COR-L47 (cell line): Measurements from ENCODE around the gene SASH3.

ENCODE experiments used
- DNase-seq: peaks from one replicate; lab custom pipeline; 2025; lab: John Stamatoyannopoulos, UW

The SASH3 gene

GRCh38 chrX:129808829-129809796, 29.4 kb downstream of the SASH3 start:
- DNase-seq = no peak

GRCh38 chrX:129813662-129814368, 34.1 kb downstream of the SASH3 start:
- no peak for DNase-seq

- no peak for DNase-seq
These were observed 38.4 kb downstream of the SASH3 start for GRCh38 chrX:129818123-129818522.

- DNase-seq = peak; percentile 11
These were observed 43.4 kb downstream of the SASH3 start for GRCh38 chrX:129823115-129823514.

GRCh38 chrX:129823522-129823921, 43.8 kb downstream of the SASH3 start:
- DNase-seq = no peak

GRCh38 chrX:129824620-129825019, 44.9 kb downstream of the SASH3 start:
- DNase-seq = no peak

- no peak for DNase-seq
These were observed 46.2 kb downstream of the SASH3 start for GRCh38 chrX:129825746-129826505.

- DNase-seq = no peak
These were observed 50.7 kb downstream of the SASH3 start for GRCh38 chrX:129830494-129830893.

- peak; percentile 67 for DNase-seq
These were observed 51.5 kb downstream of the SASH3 start for GRCh38 chrX:129831091-129831885.

GRCh38 chrX:129833153-129833990, 53.6 kb downstream of the SASH3 start:
- DNase-seq = no peak

GRCh38 chrX:129836827-129837226, 57.1 kb downstream of the SASH3 start:
- DNase-seq = no peak

GRCh38 chrX:129840344-129840743, 60.6 kb downstream of the SASH3 start:
- DNase-seq = no peak

GRCh38 chrX:129842510-129843208, 62.9 kb downstream of the SASH3 start:
- no peak for DNase-seq

- DNase-seq = no peak
These were observed 63.4 kb downstream of the SASH3 start for GRCh38 chrX:129843209-129843458.

- peak; percentile 75 for DNase-seq
These were observed 63.9 kb downstream of the SASH3 start, which contains the start of gene ZDHHC9 for GRCh38 chrX:129843459-129844306. ZDHHC9 (minus strand) TSS chrX:129843886; CDS start chrX:129841945, 1,941 bp downstream.
